Activated effector memory CD4-positive, alpha-beta T cell treated with anti-CD3 and anti-CD28 coated beads, Interleukin-2, amount 50 U/mL, for 16 hours (primary cell): ENCODE measurements around the gene ACTR6.

Source experiments
- DNase-seq: peaks from one replicate; pipeline ENCODE4 v3.0.0-alpha.2; 2020

Gene ACTR6

DNA sequence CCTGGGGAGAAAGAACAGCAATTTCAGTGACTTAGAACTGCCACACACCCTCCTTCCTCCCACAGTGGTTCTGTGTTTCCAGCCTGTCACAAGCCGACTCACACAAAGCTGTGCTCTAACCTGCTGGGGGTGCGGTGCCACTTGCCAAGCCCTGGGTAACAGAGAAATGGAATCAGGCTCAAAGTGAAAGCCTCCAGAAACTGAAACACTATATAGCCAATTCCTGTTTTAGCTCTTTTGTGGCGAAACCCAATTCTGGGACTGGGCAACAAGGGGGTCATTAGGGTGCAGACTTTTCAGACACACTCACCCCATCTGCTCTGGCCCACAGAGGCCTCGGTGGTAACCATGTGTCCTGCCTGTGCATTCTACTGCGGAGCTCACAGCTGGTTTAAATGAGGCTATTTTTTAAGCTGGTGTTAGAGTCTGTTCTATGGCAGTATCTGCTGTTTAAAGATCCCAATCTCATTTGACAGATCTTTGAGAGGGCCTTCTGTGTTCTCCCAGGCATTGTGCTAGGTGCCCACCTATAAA, 15.2 kb upstream of the ACTR6 start:
- DNase-seq, result peak; percentile 53

- no peak for DNase-seq
These were observed 14.5 kb upstream of the ACTR6 start for GRCh38 chr12:100186071-100186470.

DNA sequence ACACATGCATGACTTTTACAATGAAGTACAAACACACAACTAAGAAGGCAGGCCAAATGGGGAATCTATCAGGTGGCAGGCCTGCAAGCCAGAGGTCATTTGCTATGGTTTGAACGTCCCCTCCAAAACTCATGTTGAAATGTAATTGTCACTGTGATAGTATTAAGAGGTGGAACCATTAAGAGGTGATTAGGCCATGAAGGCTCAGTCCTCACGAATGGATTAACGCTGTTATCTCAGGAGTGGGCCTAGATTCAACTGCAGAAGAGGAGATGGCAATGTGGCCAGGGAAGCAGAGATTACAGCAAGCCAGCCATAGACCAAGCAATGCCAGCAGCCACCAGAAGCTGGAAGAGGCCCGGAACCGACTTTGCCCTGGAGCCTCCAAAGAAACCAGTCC, 13.5 kb upstream of the ACTR6 start:
- DNase-seq, result peak; percentile 28

DNA sequence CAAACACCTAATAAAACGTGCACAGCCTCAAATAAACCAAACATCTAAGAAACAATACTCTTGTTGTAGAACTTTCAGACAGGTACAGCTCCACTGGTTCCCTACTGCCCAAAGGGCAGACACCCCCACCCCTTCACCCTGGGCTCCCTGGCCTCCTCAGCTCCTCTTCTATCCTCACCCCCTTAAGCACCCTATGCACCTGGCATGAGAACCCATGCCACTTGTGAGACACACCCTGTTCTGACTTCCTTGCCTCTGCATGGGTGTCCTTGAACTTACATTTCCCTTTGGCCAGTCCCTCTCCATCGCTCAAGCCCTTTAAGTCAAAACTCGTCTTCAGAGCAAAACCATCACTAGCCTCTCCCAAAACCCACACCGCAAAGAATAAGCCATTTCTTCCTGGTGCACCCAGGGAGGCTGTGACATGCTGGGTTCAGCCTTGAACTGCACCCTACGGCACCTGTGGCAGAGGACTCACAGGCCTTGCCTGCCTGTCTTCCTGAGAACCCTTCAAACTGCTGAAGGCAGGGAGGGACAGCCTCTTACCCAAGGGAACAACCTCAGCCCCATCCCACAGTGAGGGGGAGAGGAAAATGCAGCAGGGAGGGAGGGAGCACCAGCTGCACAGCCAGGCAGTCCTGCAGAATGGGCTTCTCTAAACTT, 12.6 kb upstream of the ACTR6 start:
- peak; percentile 16 for DNase-seq

GRCh38 chr12:100188888-100189635, 11.6 kb upstream of the ACTR6 start:
- DNase-seq, result peak; percentile 45

- DNase-seq, result no peak
These were observed 10.8 kb upstream of the ACTR6 start for GRCh38 chr12:100189636-100190394.

DNA sequence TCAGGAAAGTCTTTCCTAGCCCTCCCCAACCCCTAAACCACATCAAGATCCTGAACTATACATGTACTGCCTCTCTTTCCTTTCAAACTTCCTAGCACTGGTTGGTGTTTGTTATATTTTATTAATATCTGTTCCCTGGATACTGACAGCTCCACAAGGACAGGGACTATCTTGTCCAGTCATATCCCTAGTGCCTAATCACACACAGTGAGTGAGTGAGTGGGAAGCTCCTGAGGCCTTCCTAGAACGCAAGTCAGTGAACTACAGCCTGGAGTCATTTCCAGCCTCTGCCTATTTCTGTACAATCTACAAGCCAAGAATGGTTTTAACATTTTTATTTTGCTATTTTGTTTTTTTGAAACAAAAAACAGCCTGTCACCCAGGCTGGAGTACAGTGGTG, 7.5 kb upstream of the ACTR6 start:
- DNase-seq, result no peak

DNA sequence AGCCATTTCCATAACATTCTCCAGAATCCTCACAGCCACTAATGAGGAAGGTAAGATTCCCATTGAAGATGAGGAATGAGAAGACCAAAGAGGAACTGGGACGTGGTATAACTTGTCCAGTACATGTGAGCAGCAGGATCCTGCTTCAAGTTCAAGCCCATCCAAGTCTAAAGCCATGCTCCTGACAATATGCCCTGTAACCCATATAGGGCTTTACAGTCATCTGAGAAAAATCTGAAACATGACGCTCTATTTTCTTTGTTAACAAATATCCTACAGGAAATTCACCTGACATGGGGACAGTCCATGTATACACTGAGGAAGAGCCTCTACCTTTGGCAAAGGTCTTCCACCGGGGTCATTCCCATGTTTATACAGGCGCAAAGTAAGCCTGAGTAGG, 3.1 kb upstream of the ACTR6 start:
- DNase-seq, result no peak

DNA sequence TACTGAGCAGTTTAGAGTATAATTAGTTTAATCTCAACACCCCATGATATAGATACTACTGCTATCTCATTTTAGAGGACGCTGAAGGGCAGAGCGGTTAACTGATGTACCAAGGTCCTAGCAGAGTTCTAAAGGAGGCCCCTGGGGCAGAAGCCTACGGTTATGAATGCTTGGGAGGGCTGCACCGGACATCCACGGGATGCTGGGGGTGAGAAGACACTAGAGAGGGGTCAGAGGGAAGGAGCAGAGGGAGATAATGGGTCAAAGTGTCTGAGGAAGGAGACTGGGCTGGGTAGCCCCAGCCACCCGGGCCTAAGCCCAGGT, 1.6 kb upstream of the ACTR6 start:
- no peak for DNase-seq

DNA sequence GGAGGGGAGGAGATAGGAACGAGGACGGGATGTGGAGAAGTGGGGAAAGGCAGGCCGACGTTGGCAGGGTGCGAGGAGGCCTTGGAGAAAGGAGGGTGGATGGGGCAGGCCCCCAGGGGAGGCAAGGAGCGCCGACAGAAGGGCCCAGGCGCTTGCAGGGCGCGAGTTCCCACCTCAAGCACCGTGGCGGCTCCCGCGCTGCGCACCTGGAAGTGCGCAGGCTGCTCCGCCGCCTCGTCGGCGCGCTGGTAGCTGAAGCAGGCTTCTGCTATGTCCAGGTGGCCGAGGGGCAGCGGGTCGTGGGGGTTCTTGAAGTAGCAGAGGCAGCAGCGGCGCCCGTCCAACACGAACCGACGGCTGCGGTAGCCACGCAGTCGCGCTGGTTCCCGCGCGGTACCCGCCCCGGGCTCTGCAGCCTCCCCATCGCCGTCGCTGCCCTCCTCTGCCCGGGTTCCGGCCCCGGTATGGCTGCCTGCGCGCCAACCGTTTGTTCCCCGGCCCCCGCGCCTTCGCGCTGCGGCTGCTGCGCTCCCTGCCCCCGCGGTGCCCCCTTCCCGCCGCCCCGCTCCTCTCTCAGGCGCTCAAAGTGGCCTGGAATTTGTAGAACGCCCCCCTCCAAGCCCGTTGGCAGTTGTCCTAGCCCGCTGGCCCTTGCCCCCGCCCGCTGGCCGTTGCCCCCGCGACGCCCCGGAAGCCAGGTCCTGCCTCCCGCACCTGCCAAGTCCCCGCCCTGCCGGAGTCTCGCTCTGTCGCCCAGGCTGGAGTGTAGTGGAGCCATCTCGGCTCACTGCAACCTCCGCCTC, 1.1 kb upstream of the ACTR6 start:
- peak; percentile 94 for DNase-seq

GRCh38 chr12:100201604-100202423, 1.2 kb downstream of the ACTR6 start:
- DNase-seq, result no peak

DNA sequence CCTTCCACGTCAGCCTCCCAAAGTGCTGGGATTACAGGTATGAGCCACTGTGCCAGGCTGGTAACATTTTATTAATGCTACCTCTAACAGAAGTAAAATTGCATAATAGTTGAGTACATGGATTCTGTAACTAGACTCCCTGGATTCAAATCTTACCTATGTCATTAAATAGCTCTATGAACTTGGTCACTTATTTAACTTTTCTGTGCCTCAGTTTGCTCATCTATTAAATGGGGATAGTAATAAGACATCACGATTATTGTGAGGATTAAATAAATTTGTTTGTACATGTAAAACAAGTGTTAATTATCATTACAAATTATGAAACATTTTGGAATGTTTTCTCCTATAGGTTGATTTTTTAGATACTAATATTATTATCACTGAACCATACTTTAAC, 6.7 kb downstream of the ACTR6 start:
- DNase-seq, result no peak

DNA sequence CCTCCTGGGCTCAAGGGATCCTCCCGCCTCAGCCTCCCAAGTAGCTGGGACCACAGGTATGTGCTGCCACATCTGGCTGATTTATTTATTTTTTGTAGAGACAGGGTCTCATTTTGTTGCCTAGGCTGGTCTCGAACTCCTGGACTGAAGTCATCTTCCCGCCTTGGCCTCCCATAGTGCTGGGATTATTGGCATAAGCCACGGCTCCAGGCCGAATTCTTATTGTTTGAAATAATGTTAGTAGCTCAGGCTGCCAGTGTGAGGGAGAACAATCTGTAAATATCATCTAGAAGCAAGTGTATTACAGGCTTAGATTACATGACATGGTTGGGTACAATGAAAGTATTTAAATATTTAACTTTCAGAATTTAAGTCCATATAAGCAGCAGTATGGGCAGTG, 8.2 kb downstream of the ACTR6 start:
- no peak for DNase-seq

GRCh38 chr12:100211698-100212097, 11.1 kb downstream of the ACTR6 start:
- DNase-seq, result no peak

GRCh38 chr12:100213016-100213891, 12.6 kb downstream of the ACTR6 start:
- no peak for DNase-seq

- DNase-seq, result no peak
These were observed 13.9 kb downstream of the ACTR6 start for GRCh38 chr12:100214518-100214917.

DNA sequence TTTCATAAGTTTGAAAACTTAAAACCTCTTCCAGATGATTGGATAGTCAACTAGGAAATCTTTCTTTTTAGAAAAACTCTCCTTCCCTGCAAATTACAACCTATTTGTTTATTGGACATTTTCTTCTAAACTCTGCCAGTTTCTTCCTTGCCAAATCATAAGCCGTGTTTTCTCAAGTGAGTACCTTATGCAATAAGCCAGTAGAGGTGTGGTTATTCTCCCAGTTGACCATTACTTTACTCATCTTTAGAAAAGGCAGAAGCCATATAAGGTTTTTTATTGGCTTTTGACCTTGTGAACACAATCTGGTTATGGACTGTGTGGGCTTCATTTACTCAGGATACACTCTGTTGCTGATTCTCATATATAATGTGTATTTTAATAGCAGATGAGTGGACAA, 14.6 kb downstream of the ACTR6 start:
- no peak for DNase-seq

DNA sequence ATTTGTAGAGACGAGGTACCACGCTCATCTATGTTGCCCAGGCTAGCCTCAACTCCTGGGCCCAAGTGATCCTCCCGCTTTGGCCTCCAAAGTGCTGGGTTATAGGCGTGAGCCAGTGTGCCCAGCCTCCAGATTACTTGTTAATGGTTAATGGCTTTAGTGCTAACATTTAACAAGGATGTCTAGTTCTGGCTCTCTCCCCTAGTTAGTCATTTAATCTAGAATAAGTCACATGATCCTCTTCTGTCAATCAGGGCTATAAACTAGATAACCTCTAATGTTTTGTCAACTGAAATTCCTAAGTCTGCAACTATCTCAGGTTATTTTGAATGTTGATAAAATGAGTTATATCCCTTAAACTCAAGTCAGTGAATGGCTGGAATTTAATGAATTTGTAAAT, 15.7 kb downstream of the ACTR6 start:
- DNase-seq, result no peak

DNA sequence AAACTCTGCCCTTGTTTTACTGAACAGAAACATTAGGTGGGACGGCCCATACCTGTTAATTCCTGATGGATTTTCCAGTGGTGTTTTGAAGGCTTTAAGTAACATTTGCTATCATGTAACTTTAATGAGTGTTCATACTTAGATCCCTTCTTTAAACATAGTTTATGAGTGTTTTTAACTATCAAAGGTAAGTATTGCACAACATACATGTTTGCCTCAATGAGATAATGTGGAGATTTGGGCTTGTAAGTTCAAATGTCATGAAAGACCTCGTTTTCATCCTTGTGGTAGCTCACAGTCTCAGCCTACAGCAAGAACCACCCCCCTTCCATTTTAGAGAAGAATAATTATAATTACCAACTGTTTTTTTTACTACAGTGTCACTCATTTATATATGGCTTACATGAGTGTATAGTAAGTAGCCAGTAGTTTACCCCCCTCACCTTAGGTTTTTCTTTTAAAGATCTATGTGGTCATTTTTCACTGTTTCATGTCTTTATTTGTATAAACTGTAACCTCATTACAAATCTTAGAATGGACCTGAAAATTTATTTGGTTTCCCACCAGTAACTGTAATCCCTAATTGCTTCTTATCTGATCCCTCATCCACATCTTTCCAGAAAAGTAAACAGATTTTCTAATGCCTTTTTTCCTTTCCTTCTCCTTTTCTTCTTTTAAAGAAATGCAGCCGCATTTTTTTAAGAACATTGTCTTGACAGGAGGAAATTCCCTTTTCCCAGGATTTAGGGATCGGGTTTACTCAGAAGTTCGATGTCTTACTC, 18.9 kb downstream of the ACTR6 start:
- DNase-seq, result no peak

DNA sequence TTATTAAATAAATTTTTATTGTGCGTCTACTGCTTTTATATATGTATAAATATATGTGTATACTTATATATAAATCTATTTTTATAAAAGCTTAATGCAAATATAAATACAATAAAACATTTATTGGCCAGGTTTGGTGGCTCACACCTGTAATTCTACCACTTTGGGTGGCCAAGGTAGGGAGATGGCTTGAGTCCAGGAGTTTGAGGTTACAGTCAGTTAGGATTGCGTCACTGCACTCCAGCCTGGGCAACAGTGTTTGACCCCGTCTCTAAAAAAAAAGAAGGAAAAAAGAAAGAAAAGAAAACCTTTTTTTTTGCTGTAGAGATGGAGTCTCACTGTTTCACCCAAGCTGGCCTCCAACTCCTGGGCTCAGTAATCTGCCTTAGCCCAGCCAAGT, 20.9 kb downstream of the ACTR6 start:
- no peak for DNase-seq
